Adrenal gland (tissue), 5 donors: ENCODE results near the gene USP25.

Source experiments
- POLR2A ChIP-seq, 2 donors: fragments of 450-650 bp; IDR thresholded peaks; one replicate each; pipeline ENCODE4 v1.6.1; 2017; ENCODE audit warnings: antibody characterized with exemption in 2 of 2, mild to moderate bottlenecking in 2 of 2, moderate library complexity in 1 of 2
- TF ChIP-seq, protein P1 (sequence below), 6 experiments: fragments of 450-650 bp in 4 of 6; fragments of 200-600 bp in 2 of 6; sonication (generic) in 1 of 6; IDR thresholded peaks; 1 replicate in 5 of 6; 2 replicates in 1 of 6; pipeline versions ENCODE4 v1.5.1 to v1.8.0; 2016 to 2021; ENCODE audit warnings: antibody characterized with exemption in 6 of 6, mild to moderate bottlenecking in 2 of 6, moderate library complexity in 1 of 6
- donor health status: DM: no; HTN: no; CAD: no.

GRCh38 chr21:15842565-15842880 is 112.7 kb downstream of the USP25 start:
- TF ChIP-seq, protein P1, sequence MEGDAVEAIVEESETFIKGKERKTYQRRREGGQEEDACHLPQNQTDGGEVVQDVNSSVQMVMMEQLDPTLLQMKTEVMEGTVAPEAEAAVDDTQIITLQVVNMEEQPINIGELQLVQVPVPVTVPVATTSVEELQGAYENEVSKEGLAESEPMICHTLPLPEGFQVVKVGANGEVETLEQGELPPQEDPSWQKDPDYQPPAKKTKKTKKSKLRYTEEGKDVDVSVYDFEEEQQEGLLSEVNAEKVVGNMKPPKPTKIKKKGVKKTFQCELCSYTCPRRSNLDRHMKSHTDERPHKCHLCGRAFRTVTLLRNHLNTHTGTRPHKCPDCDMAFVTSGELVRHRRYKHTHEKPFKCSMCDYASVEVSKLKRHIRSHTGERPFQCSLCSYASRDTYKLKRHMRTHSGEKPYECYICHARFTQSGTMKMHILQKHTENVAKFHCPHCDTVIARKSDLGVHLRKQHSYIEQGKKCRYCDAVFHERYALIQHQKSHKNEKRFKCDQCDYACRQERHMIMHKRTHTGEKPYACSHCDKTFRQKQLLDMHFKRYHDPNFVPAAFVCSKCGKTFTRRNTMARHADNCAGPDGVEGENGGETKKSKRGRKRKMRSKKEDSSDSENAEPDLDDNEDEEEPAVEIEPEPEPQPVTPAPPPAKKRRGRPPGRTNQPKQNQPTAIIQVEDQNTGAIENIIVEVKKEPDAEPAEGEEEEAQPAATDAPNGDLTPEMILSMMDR (IDR thresholded peaks at IDR 0.05) = no peak
- no peak for TF ChIP-seq POLR2A (IDR thresholded peaks at IDR 0.05)
